ENCODE results near the gene TRIM52. TPM values are rescaled to one million over a fixed set of nuclear protein-coding genes. Genes with fewer than 3 reads are reported as not detected.

Gene TRIM52
- total and polyA plus RNA-seq, 10 of the 15 experiments (the other 5 are each of a cell fraction or from before 2014, with no cell fraction given) = 1.4 to 24.3 (median 8.1) TPM

GRCh38 chr5:181207214-181207959 lies 53.6 kb downstream of the TRIM52 start (continued):
- TF ChIP-seq HSF1 (IDR thresholded peaks at IDR 0.05; ENCODE audit: low read depth, low read length) = no peak
- no peak for TF ChIP-seq CEBPB (IDR thresholded peaks at IDR 0.05; ENCODE audit: borderline replicate concordance in 1 of 2, low read depth in 2 of 2, low read length in 2 of 2)
- TF ChIP-seq GABPA (IDR thresholded peaks at IDR 0.05; ENCODE audit: low read depth) = peak; percentile 59; the same call in 1 of the 2 replicates
- TF ChIP-seq, protein P1, sequence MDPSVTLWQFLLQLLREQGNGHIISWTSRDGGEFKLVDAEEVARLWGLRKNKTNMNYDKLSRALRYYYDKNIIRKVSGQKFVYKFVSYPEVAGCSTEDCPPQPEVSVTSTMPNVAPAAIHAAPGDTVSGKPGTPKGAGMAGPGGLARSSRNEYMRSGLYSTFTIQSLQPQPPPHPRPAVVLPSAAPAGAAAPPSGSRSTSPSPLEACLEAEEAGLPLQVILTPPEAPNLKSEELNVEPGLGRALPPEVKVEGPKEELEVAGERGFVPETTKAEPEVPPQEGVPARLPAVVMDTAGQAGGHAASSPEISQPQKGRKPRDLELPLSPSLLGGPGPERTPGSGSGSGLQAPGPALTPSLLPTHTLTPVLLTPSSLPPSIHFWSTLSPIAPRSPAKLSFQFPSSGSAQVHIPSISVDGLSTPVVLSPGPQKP (IDR thresholded peaks at IDR 0.05; ENCODE audit: low read depth, low read length) = no peak
- TF ChIP-seq ZNF207 (IDR thresholded peaks at IDR 0.05; ENCODE audit: borderline replicate concordance) = no peak; the same call in 1 of the 2 replicates
- TF ChIP-seq, protein P2, sequence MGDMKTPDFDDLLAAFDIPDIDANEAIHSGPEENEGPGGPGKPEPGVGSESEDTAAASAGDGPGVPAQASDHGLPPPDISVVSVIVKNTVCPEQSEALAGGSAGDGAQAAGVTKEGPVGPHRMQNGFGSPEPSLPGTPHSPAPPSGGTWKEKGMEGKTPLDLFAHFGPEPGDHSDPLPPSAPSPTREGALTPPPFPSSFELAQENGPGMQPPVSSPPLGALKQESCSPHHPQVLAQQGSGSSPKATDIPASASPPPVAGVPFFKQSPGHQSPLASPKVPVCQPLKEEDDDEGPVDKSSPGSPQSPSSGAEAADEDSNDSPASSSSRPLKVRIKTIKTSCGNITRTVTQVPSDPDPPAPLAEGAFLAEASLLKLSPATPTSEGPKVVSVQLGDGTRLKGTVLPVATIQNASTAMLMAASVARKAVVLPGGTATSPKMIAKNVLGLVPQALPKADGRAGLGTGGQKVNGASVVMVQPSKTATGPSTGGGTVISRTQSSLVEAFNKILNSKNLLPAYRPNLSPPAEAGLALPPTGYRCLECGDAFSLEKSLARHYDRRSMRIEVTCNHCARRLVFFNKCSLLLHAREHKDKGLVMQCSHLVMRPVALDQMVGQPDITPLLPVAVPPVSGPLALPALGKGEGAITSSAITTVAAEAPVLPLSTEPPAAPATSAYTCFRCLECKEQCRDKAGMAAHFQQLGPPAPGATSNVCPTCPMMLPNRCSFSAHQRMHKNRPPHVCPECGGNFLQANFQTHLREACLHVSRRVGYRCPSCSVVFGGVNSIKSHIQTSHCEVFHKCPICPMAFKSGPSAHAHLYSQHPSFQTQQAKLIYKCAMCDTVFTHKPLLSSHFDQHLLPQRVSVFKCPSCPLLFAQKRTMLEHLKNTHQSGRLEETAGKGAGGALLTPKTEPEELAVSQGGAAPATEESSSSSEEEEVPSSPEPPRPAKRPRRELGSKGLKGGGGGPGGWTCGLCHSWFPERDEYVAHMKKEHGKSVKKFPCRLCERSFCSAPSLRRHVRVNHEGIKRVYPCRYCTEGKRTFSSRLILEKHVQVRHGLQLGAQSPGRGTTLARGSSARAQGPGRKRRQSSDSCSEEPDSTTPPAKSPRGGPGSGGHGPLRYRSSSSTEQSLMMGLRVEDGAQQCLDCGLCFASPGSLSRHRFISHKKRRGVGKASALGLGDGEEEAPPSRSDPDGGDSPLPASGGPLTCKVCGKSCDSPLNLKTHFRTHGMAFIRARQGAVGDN (IDR thresholded peaks at IDR 0.05) = no peak
- TF ChIP-seq TAF1 (IDR thresholded peaks at IDR 0.05; ENCODE audit: borderline replicate concordance, low read depth, low read length) = no peak
- 0 out of 2 replicates have a peak, but pooled peaks have one; percentile 6 for TF ChIP-seq RAD51 (IDR thresholded peaks at IDR 0.05)
- no peak for TF ChIP-seq NFXL1 (IDR thresholded peaks at IDR 0.05; ENCODE audit: borderline replicate concordance)
- TF ChIP-seq RELA (IDR thresholded peaks at IDR 0.05; ENCODE audit: borderline replicate concordance, partially characterized antibody) = peak; percentile 14
- no peak for TF ChIP-seq ZNF622 (IDR thresholded peaks at IDR 0.05)
- TF ChIP-seq ASH2L (IDR thresholded peaks at IDR 0.05; ENCODE audit: borderline replicate concordance, low read depth) = peak; percentile 27; the same call in 1 of the 2 replicates
- TF ChIP-seq BRCA1 (IDR thresholded peaks at IDR 0.05; ENCODE audit: low read depth, low read length) = no peak
- TF ChIP-seq SREBF1 (IDR thresholded peaks at IDR 0.05; ENCODE audit: low read length) = no peak
- peak; percentile 84 for TF ChIP-seq SMARCA5 (IDR thresholded peaks at IDR 0.05)
- no peak for TF ChIP-seq POLR2A (IDR thresholded peaks at IDR 0.05; ENCODE audit: low read depth, low read length)
- no peak for TF ChIP-seq ZBTB4 (CRISPR knock-in tag; IDR thresholded peaks at IDR 0.05)
- TF ChIP-seq ATF7 (IDR thresholded peaks at IDR 0.05; ENCODE audit: low read depth) = peak; percentile 74
- no peak for TF ChIP-seq NR2C1 (IDR thresholded peaks at IDR 0.05)
- no peak for TF ChIP-seq SMAD1 (IDR thresholded peaks at IDR 0.05; ENCODE audit: low read depth, partially characterized antibody)

Measured in GM12878 (cell line).